Tibial nerve (tissue), 4 donors: ENCODE data around the gene PLSCR2. TPM values are rescaled to one million over a fixed set of nuclear protein-coding genes. Genes with fewer than 3 reads are reported as not detected.
"Not testable (repeated sequence)": the region's sequence is repeated elsewhere in the genome, so short reads cannot be mapped to it uniquely, and the experiment has no call there.

Experiments
- DNase-seq, 2 donors: peaks; one replicate each; pipeline ENCODE4 v3.0.0-alpha.2; 2019; ENCODE audit warnings: low spot score in 2 of 2
- H3K27ac ChIP-seq, 4 donors: fragments of 200-600 bp; sonication (generic) in 3 of 4; one replicate each; pipeline ENCODE4 v1.5.1; 2017 to 2019; ENCODE audit warnings: mild to moderate bottlenecking in 1 of 4
- H3K27me3 ChIP-seq, 2 donors: fragments of 200-600 bp; sonication (generic) in 1 of 2; one replicate each; pipeline versions ENCODE4 v1.5.1 to v1.6.0; 2017 to 2019
- H3K36me3 ChIP-seq, 3 donors: fragments of 200-600 bp; sonication (generic); one replicate each; pipeline ENCODE4 v1.5.1; 2018 to 2019
- H3K4me1 ChIP-seq, 4 donors: fragments of 200-600 bp; sonication (generic) in 3 of 4; one replicate each; pipeline ENCODE4 v1.5.1; 2017 to 2019
- H3K4me3 ChIP-seq, 4 donors: fragments of 200-600 bp; sonication (generic) in 3 of 4; one replicate each; pipeline ENCODE4 v1.5.1; 2017 to 2019; ENCODE audit warnings: mild to moderate bottlenecking in 1 of 4, moderate library complexity in 1 of 4
- H3K9me3 ChIP-seq, 4 donors: fragments of 200-600 bp; sonication (generic) in 3 of 4; one replicate each; pipeline ENCODE4 v1.5.1; 2017 to 2019
- CTCF ChIP-seq, 5 experiments: fragments of 200-600 bp in 3 of 5; fragments of 450-650 bp in 2 of 5; sonication (generic) in 3 of 5; IDR thresholded peaks; one replicate each; pipeline ENCODE4 v1.5.1; 2016 to 2019; ENCODE audit warnings: antibody characterized with exemption in 5 of 5, mild to moderate bottlenecking in 3 of 5, moderate library complexity in 2 of 5
- EP300 ChIP-seq, 2 donors: sonication (generic); formaldehyde crosslinking; IDR thresholded peaks; one replicate each; pipeline ENCODE4 v1.6.1; 2017; ENCODE audit warnings: antibody characterized with exemption in 2 of 2, mild to moderate bottlenecking in 1 of 2
- POLR2A ChIP-seq, 2 donors: fragments of 450-650 bp; IDR thresholded peaks; one replicate each; pipeline ENCODE4 v1.6.1; 2017; ENCODE audit warnings: antibody characterized with exemption in 2 of 2, mild to moderate bottlenecking in 2 of 2, moderate library complexity in 2 of 2
- WGBS, 2 donors: methylation state at CpG; one replicate each; pipeline ENCODE4 v1.1.5; 2018; 5-methylcytosine and 5-hydroxymethylcytosine counted together
- total RNA-seq, 4 donors: library from RNA; depleted of rRNA; stranded (reverse); fragments of >200 nt; gene quantifications; one replicate each; pipeline ENCODE4 v1.1.0, GENCODE V29; 2016

The PLSCR2 gene
- total RNA-seq, 4 donors from 2014 or later = not detected

GRCh38 chr3:146414010-146414409 lies 55.4 kb downstream of the PLSCR2 start:
- no peak for DNase-seq
- no peak for TF ChIP-seq POLR2A (IDR thresholded peaks at IDR 0.05)
- TF ChIP-seq EP300 (IDR thresholded peaks at IDR 0.05) = no peak
- TF ChIP-seq CTCF (IDR thresholded peaks at IDR 0.05) = no peak
- WGBS, 2 donors = 57 to 82% methylated on average over 1 of the region's 1 CpG

GRCh38 chr3:146412711-146413110 lies 56.6 kb downstream of the PLSCR2 start:
- H3K4me3 ChIP-seq, H3K36me3 ChIP-seq: not testable (repeated sequence)
- WGBS, 2 donors = 96 to 98% methylated on average over 5 of the region's 5 CpGs

More at GRCh38 chr3:146414010-146414409, 55.4 kb downstream of the PLSCR2 start:
- no peak overlapping the region for H3K27ac ChIP-seq
- peaks cover 0 to 19% (median 0%) of the 10 kb centered on the region in 4 donors for H3K9me3 ChIP-seq
- no peaks in the 10 kb centered on the region for H3K36me3 ChIP-seq
- H3K4me3 ChIP-seq = no peak overlapping the region
- H3K4me1 ChIP-seq = no peaks in the 10 kb centered on the region
- no peaks in the 10 kb centered on the region for H3K27me3 ChIP-seq

GRCh38 chr3:146407956-146408355 lies 61.4 kb downstream of the PLSCR2 start:
- no peak for DNase-seq
- no peak overlapping the region for H3K4me3 ChIP-seq
- no peak for TF ChIP-seq CTCF (IDR thresholded peaks at IDR 0.05)
- TF ChIP-seq EP300 (IDR thresholded peaks at IDR 0.05) = no peak
- TF ChIP-seq POLR2A (IDR thresholded peaks at IDR 0.05) = no peak
- H3K4me1 ChIP-seq = no peaks in the 10 kb centered on the region
- H3K9me3 ChIP-seq = peaks cover 0 to 18% (median 0%) of the 10 kb centered on the region in 4 donors
- no peaks in the 10 kb centered on the region for H3K36me3 ChIP-seq
- WGBS, 2 donors = 77 to 81% methylated on average over 7 of the region's 7 CpGs
- no peak overlapping the region for H3K27ac ChIP-seq
- H3K27me3 ChIP-seq = no peaks in the 10 kb centered on the region

More at GRCh38 chr3:146412711-146413110, 56.6 kb downstream of the PLSCR2 start:
- not testable (repeated sequence) for H3K27me3 ChIP-seq, H3K27ac ChIP-seq, H3K4me1 ChIP-seq, DNase-seq
- H3K9me3 ChIP-seq = peaks cover 0 to 19% (median 0%) of the 10 kb centered on the region in 4 donors

GRCh38 chr3:146404436-146404835 lies 64.9 kb downstream of the PLSCR2 start:
- no peak for DNase-seq
- H3K36me3 ChIP-seq = no peaks in the 10 kb centered on the region
- no peaks in the 10 kb centered on the region for H3K9me3 ChIP-seq
- H3K4me1 ChIP-seq = no peaks in the 10 kb centered on the region
- H3K4me3 ChIP-seq = no peak overlapping the region
- no peak overlapping the region for H3K27ac ChIP-seq
- no peaks in the 10 kb centered on the region for H3K27me3 ChIP-seq
- no peak for TF ChIP-seq EP300 (IDR thresholded peaks at IDR 0.05)
- TF ChIP-seq CTCF (IDR thresholded peaks at IDR 0.05) = no peak
- no peak for TF ChIP-seq POLR2A (IDR thresholded peaks at IDR 0.05)

GRCh38 chr3:146403792-146404191 lies 65.6 kb downstream of the PLSCR2 start:
- WGBS, 2 donors = 91 to 93% methylated on average over 3 of the region's 3 CpGs
- Histone ChIP-seq H3K4me1 (no peaks in the 10 kb centered on the region), H3K27me3 (no peaks in the 10 kb centered on the region), H3K9me3 (no peaks in the 10 kb centered on the region), H3K36me3 (no peaks in the 10 kb centered on the region), H3K27ac (no peak overlapping the region), H3K4me3 (no peak overlapping the region)
- TF ChIP-seq EP300 (IDR thresholded peaks at IDR 0.05) (no peak), CTCF (IDR thresholded peaks at IDR 0.05) (no peak), POLR2A (IDR thresholded peaks at IDR 0.05) (no peak)
- DNase-seq = no peak

GRCh38 chr3:146396792-146397191 lies 72.6 kb downstream of the PLSCR2 start:
- DNase-seq = no peak
- TF ChIP-seq EP300 (IDR thresholded peaks at IDR 0.05) (no peak), POLR2A (IDR thresholded peaks at IDR 0.05) (no peak), CTCF (IDR thresholded peaks at IDR 0.05) (no peak)
- H3K4me1 ChIP-seq = no peaks in the 10 kb centered on the region
- no peaks in the 10 kb centered on the region for H3K27me3 ChIP-seq
- no peaks in the 10 kb centered on the region for H3K36me3 ChIP-seq
- 78 to 84% methylated on average over 4 of the region's 4 CpGs for WGBS, 2 donors
- H3K27ac ChIP-seq = no peak overlapping the region
- H3K9me3 ChIP-seq = no peaks in the 10 kb centered on the region
- H3K4me3 ChIP-seq = no peak overlapping the region
